HG02852 (cell line): ENCODE results near the gene DGKH.

ENCODE experiments used
- ATAC-seq: cut with Tn5 transposase; IDR thresholded peaks from one replicate; pipeline ENCODE4 v1.9.1; 2021; ENCODE audit warnings: mild to moderate bottlenecking, moderate library complexity; ENCODE audit not compliant: unreplicated experiment

Gene DGKH

DNA sequence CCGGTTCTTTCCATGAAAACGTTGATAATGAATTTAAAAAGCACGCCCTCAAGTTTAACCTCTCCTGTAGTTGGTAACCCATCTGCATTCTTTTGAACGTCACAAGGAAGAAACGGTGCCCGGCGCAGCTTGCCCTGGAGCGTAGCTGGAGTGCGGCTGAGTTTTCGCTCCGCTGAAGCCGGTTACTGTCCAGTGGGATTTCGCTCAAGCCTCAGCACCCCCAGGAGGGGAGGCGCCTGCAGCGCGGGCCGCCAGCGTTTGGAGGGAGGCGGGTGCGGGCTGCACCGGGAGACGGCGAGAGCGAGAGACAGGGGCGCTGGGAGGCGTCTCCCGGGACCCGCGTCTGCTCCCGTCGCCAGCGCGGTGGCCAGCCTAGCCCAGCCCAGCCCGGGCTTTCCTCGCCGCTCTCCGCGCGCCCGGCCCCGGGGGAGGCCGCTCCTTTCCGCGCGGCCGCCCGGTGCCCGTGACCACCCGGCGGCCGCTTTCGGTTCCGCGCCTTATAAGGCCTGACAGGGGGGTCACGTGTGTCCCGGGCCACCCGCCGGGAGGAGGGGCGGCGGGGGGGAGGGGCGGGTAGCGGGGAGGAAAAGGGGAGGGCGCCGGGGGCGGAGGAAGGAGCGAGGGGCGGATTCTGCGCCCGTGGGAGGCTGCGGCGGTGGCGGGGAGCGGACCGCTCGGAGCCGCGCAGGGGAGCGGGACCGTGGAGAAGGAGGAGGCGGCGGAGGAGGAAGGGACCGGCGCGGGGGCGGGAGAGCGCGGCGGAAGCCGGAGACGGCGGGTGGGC is 8.3 kb upstream of the DGKH start:
- peak; percentile 65 for ATAC-seq

DNA sequence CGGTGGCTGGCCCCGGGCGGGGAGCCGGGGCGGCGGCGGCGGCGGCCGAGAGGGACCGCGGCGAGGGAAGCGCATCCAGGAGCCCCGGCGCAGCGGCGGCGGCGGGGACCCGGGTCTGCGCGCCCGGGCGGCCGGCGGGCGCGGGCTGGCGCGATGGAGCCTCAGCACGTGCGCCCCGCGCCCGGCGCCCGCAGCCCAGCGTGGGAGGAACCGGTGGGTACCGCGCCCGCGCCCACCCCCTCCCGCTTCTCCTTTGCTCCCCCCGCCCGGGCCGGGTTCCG is 7.8 kb upstream of the DGKH start:
- ATAC-seq = no peak

DNA sequence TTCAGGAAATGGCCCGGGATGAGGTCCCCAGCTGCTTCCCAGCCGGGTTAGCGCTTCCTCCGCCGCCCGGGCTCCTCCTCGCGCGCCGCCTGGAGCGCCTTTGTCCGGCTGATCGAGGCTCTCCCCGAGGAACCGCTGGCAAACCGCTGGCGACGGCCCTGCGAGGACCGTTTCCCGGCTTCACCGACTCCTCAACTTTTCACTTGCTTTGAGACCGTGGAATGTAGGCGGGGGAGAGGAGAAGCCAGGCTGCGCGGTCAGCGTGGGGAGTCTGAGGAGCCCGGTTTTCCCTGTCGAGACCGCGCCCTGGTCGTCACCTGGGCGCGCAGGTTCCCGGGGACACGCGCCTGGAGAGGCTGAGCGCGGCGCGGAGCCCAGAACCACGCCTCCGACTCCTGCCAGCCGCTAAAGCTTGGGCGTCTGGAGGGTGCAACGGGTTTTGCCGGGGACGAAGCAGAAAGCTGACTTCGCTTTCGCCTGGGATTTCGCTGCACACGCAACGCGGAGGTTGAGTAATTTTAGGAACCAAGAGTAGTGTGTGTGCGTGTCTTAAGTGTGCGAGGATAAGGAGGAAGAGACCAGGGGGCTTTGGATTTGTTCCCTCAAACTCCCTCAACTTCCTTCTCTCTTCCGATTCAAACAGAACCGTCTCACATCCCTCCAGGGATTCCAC is 7.3 kb upstream of the DGKH start:
- peak; percentile 26 for ATAC-seq

- peak; percentile 22 for ATAC-seq
These were observed 6.8 kb upstream of the DGKH start for GRCh38 chr13:42041684-42042035.

DNA sequence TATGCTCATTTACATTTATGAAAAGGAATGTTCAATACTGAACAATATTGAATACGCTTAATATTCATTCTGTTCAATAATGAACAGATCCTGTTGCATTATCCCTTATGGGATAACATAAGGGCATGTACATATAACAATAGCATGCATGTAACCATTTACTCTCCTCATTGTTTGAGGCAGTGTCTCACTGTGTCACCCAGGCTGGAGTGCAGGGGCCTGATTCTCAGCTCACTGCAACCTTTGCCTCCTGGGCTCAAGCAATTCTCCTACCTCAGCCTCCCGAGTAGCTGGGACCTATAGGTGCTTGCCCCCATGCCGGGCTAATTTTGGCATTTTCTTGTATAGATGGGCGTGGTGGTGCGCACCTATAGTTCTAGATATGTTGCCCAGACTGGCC is 4.8 kb upstream of the DGKH start:
- no peak for ATAC-seq

- ATAC-seq = no peak
These were observed 2.0 kb upstream of the DGKH start for GRCh38 chr13:42046448-42046847.

DNA sequence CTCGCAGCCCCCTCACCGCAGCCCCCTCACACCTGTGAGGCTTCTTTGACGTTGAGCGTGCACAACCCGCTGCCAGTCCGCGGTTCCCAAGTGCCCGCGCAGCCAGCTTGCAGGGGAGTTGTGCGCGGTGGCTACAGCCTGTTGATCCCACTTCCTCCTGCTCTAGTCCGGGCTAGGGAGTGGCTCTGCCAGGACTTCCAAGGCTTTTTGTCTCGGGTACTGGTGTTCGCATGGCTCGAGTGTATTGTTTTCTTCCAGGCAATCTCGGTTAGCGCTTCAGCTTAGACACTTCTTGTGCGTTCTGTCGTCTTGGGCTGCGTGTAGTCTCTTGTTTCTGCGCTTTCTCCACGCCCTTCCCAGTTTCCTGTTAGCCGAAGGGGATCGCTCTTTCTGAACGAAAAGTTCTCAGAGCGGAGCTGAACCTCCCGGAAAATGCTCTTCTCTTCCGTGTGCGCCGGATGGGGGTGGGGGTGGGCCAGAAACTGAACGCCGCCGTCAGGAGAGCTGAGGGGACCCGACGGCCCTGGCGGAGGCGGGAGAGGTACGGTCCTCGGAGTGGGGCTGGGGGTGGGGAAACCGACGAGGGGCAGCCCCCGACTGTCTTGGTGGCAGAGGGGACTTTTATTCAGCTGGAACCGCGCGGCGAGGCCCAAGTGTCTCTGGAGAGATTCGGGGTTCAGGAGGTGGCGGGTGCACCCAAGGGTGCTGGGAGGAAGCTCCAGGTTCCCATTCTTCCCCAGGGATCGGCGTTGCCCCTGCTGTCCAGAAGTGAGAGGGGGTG is 697 bp upstream of the DGKH start:
- ATAC-seq = peak; percentile 36

DNA sequence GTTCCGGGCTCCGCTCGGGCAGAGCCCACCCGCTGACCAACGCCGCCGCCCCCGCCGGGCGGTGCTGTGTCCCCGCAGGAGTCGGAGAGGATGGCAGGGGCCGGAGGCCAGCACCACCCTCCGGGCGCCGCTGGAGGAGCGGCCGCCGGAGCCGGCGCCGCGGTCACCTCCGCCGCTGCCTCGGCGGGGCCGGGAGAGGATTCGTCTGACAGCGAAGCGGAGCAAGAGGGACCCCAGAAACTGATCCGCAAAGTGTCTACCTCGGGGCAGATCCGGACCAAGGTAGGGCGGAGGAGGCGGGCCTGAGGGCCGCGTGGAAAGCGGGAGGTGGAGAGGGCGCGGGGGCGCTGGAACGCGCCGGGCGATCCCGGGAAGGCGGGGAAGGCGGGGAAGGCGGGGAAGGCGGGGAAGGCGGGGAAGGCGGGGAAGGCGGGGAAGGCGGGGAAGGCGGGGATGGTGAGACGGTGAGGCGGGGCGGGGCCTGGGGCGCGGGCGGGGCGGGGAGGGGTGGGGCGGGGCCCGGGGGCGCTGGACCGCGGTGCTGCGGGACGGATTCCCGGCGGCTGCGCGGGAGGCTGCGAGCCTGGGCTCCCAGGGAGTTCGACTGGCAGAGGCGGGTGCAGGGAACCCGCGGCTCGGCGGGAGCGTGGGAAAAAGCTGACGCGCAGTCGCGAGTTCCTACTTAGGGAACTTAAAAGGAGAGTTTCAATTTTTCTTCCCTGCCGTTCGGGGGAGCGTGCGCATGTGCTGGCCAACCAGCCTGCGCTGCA is 421 bp downstream of the DGKH start:
- peak; percentile 54 for ATAC-seq

- peak; percentile 5 for ATAC-seq
These were observed 986 bp downstream of the DGKH start for GRCh38 chr13:42049454-42049813.

DNA sequence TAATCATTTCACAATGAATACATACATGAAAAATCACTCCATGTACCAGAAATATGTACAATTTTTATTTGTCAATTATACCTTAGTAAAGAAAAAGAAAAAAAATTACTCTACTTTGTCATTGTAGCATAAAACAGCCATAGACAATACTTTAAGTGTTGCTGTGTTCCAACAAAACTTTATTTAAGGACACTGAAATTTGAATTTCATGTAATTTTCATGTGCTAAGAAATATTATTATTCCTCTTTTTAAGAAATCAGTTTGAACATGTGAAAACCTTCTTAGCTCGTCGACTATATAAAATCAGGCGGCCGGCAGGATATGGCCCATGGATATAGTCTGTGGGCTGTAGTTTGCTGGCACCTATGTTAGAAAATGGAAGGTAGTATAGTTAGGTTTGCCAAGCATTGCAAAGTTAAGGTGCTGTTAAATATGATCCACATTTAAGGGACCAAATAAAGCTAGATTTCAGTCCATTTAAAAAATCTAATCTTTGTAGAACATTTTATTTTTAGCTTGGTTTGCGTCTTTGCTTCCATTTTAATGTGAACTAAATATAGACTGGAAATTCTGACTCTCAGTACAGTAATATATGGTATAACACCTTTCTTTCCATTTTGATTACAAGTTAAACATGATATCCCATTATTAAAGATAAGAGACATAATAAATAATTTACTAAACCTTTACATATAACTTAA is 6.5 kb downstream of the DGKH start:
- ATAC-seq = no peak

GRCh38 chr13:42055500-42056085 is 7.1 kb downstream of the DGKH start:
- ATAC-seq = no peak

- ATAC-seq = no peak
These were observed 7.7 kb downstream of the DGKH start for GRCh38 chr13:42056146-42056545.

GRCh38 chr13:42056583-42056982 is 8.1 kb downstream of the DGKH start:
- ATAC-seq = no peak

- no peak for ATAC-seq
These were observed 9.6 kb downstream of the DGKH start for GRCh38 chr13:42057918-42058530.

DNA sequence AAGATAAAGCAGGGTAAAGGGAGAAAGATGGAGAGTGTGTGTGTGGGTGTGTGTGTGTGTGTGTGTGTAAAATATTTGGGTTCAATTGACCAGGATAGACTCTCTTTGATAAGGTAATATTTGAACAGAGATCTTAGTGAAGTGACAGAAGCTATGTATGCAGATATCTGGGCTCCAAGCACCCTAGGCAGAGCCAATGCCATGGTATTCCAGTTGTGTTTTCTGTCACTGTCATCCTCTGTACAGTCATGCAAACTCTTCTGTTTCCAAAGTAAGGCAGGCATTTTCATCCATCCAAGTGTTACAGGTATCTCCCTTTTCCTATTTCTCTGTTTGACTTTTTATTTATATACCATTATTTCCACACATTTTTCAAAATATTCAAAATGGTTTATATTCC is 13.5 kb downstream of the DGKH start:
- no peak for ATAC-seq

DNA sequence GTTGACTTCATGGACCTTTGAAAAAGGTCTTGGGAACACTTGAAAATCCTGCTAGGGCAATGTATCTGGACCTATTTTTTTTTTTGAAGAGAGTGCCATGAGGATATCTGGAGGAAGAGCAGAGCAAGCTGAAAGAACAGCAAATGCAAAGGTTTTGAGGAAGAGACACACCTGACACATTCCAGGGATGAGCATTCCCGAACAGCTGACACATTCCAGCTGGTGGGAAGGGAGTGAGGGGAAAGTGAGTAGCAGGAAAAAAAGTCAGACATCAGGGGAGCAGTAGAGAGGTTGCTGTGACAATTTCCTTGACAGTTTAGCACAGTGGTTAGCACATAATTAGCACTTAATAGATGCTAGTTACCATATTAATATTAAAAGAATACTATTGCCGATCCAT is 14.7 kb downstream of the DGKH start:
- ATAC-seq = no peak

DNA sequence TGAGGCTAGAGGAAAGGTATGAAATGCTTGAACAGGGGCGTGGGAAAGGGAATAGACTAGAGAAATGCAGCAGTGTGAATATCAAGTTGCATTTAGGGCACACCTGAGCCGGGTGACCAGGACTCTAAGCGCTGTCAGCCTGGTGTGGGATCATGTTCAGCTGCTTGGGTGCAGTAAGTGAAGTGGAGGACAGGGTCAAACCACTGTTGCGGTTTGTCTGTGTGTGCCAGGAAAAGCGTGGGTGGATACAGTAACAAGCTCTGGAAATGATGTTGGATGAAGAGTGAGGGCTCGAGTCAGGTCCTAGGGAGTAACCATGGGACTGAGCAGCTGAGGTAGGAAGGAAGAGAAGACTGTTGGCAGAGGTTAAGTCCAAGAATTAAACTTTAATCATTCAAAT is 15.8 kb downstream of the DGKH start:
- ATAC-seq = no peak

DNA sequence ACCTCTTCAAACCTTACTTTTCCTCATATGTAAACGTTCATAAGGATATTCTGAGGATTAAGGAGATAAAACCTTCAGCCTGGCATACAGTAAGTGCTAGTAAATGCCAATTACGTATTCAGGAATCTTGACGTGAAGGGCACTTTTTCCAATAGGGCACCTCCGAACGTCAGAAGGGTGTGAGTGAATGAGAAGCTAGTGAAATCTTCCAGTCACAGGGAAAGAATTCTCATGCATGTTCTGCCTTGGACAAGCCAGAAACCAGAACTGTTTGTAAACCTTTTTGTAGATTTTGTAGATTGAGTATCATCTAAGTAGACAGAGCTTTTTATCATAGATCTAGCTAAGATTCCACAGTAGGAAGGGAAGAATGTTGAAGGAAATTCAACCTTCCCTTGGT is 16.5 kb downstream of the DGKH start:
- ATAC-seq = no peak

DNA sequence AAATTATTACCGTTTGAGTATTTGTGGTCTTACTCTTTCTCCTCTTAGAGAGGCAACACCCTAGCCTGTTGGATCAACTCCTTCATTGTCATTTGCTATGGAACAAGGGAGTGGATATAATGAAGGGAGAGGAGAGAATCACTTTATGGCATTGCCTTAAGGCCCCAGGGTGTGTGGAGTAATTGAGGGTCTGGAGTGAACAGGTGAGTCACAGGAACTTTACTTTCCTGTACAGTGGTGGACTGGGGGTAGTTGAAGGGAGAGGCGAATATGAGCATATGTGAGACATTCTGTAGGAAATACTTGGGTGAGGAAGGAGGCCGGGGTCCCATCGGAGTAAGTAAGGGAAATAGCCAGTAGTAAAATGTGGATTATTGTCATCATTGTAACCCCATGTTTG is 17.0 kb downstream of the DGKH start:
- ATAC-seq = no peak

- ATAC-seq = no peak
These were observed 18.1 kb downstream of the DGKH start for GRCh38 chr13:42066542-42066941.
